GM13976 (cell line): ENCODE data around the gene HBS1L.

ENCODE experiments used
- DNase-seq: peaks from one replicate; pipeline ENCODE4 v3.0.0; 2012; ENCODE audit warnings: low spot score
- CTCF ChIP-seq: IDR thresholded peaks from 2 replicates; pipeline ENCODE4 v1.5.1; 2012; ENCODE audit warnings: borderline replicate concordance, mild to moderate bottlenecking; ENCODE audit not compliant: insufficient read depth; ENCODE audit errors: extremely low read depth, missing control alignments, control extremely low read depth
- in situ Hi-C: fragments of 300-500 bp; cut with MboI; formaldehyde crosslinking; loops from one replicate; pipeline ENCODE4 v1.12.0; 2022; ENCODE audit warnings: low sequenced_read_pairs, mixed read lengths, inconsistent platforms; ENCODE audit not compliant: unreplicated experiment

The HBS1L gene

GRCh38 chr6:135084001-135084915 lies 29.6 kb upstream of the HBS1L start:
- TF ChIP-seq CTCF, result no peak
- in situ Hi-C loops, result no loop called here
- no peak for DNase-seq

- no peak for DNase-seq
- TF ChIP-seq CTCF, result no peak
- in situ Hi-C loops, result no loop called here
Observed at GRCh38 chr6:135081966-135082365, 27.3 kb upstream of the HBS1L start.

- TF ChIP-seq CTCF, result no peak
- no peak for DNase-seq
- in situ Hi-C loops, result no loop called here
Observed at GRCh38 chr6:135075018-135075417, 20.4 kb upstream of the HBS1L start.

- in situ Hi-C loops, result no loop called here
- DNase-seq, result no peak
- no peak for TF ChIP-seq CTCF
Observed at GRCh38 chr6:135073756-135074393, 19.3 kb upstream of the HBS1L start.

GRCh38 chr6:135073217-135073616 lies 18.6 kb upstream of the HBS1L start:
- no peak for TF ChIP-seq CTCF
- DNase-seq, result no peak
- in situ Hi-C loops, result no loop called here

- in situ Hi-C loops, result no loop called here
- TF ChIP-seq CTCF, result no peak
- no peak for DNase-seq
Observed at GRCh38 chr6:135072753-135073152, 18.1 kb upstream of the HBS1L start.
